HepG2 (cell line): ENCODE data around the gene CGGBP1. TPM values are rescaled to one million over a fixed set of nuclear protein-coding genes. Genes with fewer than 3 reads are reported as not detected.

Experiments
- ATM ChIP-seq: fragments of 450-650 bp; IDR thresholded peaks from 2 replicates; pipeline ENCODE4 v1.7.1; 2017; ENCODE audit warnings: mild to moderate bottlenecking, borderline replicate concordance
- CREM ChIP-seq, 2 experiments: sonication (generic) in 1 of 2; formaldehyde crosslinking in 1 of 2; IDR thresholded peaks; 2 replicates each; pipeline versions ENCODE4 v1.4.0 to v1.6.1; 2016 to 2020; ENCODE audit warnings: antibody characterized with exemption in 1 of 2, mild to moderate bottlenecking in 1 of 2, missing genetic modification reagents in 1 of 2
- ISL2 ChIP-seq: sonication (generic); formaldehyde crosslinking; IDR thresholded peaks from 2 replicates; pipeline ENCODE4 v1.5.0; 2020; ENCODE audit warnings: missing genetic modification reagents
- MAFK ChIP-seq, 2 experiments: IDR thresholded peaks in 1 of 2; conservative IDR thresholded peaks in 1 of 2; 2 replicates each; pipeline ENCODE4 v1.6.1; 2011; ENCODE audit warnings: improper control_type of control experiment in 2 of 2, low read length in 2 of 2
- NFIC ChIP-seq: IDR thresholded peaks from 2 replicates; pipeline ENCODE4 v1.6.1; 2012; ENCODE audit warnings: mild to moderate bottlenecking, low read length, inconsistent platforms
- NONO ChIP-seq, 2 experiments: fragments of 450-650 bp in 1 of 2; sonication (generic) in 1 of 2; formaldehyde crosslinking in 1 of 2; IDR thresholded peaks in 1 of 2; conservative IDR thresholded peaks in 1 of 2; 2 replicates each; pipeline versions ENCODE4 v1.6.1 to v1.8.0; 2017 to 2022; ENCODE audit warnings: mild to moderate bottlenecking in 1 of 2, missing genetic modification reagents in 1 of 2, moderate library complexity in 1 of 2
- SNAPC5 ChIP-seq: sonication (generic); formaldehyde crosslinking; IDR thresholded peaks from 2 replicates; pipeline ENCODE4 v1.8.1; 2023; ENCODE audit warnings: mild to moderate bottlenecking, missing genetic modification reagents, borderline replicate concordance
- TRAFD1 ChIP-seq: sonication (generic); formaldehyde crosslinking; IDR thresholded peaks from 2 replicates; pipeline ENCODE4 v1.5.1; 2020; ENCODE audit warnings: missing genetic modification reagents, mild to moderate bottlenecking, borderline replicate concordance
- TRIM22 ChIP-seq: fragments of 450-650 bp; IDR thresholded peaks from 2 replicates; pipeline ENCODE4 v1.6.1; 2017
- ZBED4 ChIP-seq: sonication (generic); formaldehyde crosslinking; IDR thresholded peaks from 2 replicates; pipeline ENCODE4 v1.4.0; 2020; ENCODE audit warnings: missing genetic modification reagents, borderline replicate concordance
- ZBTB10 ChIP-seq: sonication (generic); formaldehyde crosslinking; IDR thresholded peaks from 2 replicates; pipeline ENCODE4 v1.4.0; 2020; ENCODE audit warnings: missing genetic modification reagents, borderline replicate concordance
- ZBTB38 ChIP-seq: sonication (generic); formaldehyde crosslinking; IDR thresholded peaks from 2 replicates; pipeline ENCODE4 v1.5.1; 2020; ENCODE audit warnings: mild to moderate bottlenecking, missing genetic modification reagents
- ZFP36 ChIP-seq: fragments of 150-350 bp; IDR thresholded peaks from 2 replicates; pipeline ENCODE4 v1.6.1; 2018; ENCODE audit warnings: borderline replicate concordance, low read length, low read depth; ENCODE audit not compliant: partially characterized antibody
- ZNF160 ChIP-seq: sonication (generic); formaldehyde crosslinking; IDR thresholded peaks from 2 replicates; pipeline ENCODE4 v1.8.0; 2022; ENCODE audit warnings: mild to moderate bottlenecking, inconsistent platforms, missing genetic modification reagents
- ZNF224 ChIP-seq: sonication (generic); formaldehyde crosslinking; IDR thresholded peaks from 2 replicates; pipeline ENCODE4 v1.5.0; 2020; ENCODE audit warnings: mild to moderate bottlenecking, missing genetic modification reagents
- ZNF75D ChIP-seq: sonication (generic); formaldehyde crosslinking; IDR thresholded peaks from 2 replicates; pipeline ENCODE4 v1.8.1; 2023; ENCODE audit warnings: missing genetic modification reagents, mild to moderate bottlenecking, borderline replicate concordance
- ZNF777 ChIP-seq: sonication (generic); formaldehyde crosslinking; IDR thresholded peaks from 2 replicates; pipeline ENCODE4 v1.4.0; 2020; ENCODE audit warnings: missing genetic modification reagents
- ZNF879 ChIP-seq: sonication (generic); formaldehyde crosslinking; IDR thresholded peaks from 2 replicates; pipeline ENCODE4 v1.8.1; 2023; ENCODE audit warnings: missing genetic modification reagents
- polyA plus RNA-seq, 8 experiments: library from polyadenylated mRNA; depleted of rRNA in 3 of 8; stranded (reverse) in 7 of 8; unstranded in 1 of 8; fragments of >200 nt; fragmentation: Illumina TruSeq in 4 of 8; extraction: Trizol in 4 of 8; gene quantifications; 2 replicates each; pipeline versions ENCODE4 v1.2.1 to v1.2.3, GENCODE V29; 2011 to 2016; ENCODE audit warnings: low read depth in 4 of 8, missing spikeins in 1 of 8, mixed read lengths in 1 of 8; ENCODE audit not compliant: insufficient read depth in 1 of 8
- total RNA-seq, 5 experiments: library from RNA; depleted of rRNA; stranded (reverse); fragments of >200 nt; fragmentation: Illumina TruSeq; extraction: Trizol; gene quantifications; 2 replicates each; pipeline ENCODE4 v1.2.3, GENCODE V29; 2016; ENCODE audit warnings: low read depth in 1 of 5

Gene CGGBP1
- total and polyA plus RNA-seq, 2 of the 13 experiments (the other 11 are each of a cell fraction or from before 2014, with no cell fraction given), result 38.9 to 47.0 TPM

GRCh38 chr3:88058581-88059379 is at the start of gene CGGBP1, which contains the start of gene ZNF654 (continued):
- TF ChIP-seq ZNF879 (CRISPR knock-in tag), result no peak
- no peak for TF ChIP-seq ZNF224
- no peak for TF ChIP-seq ZNF75D (CRISPR knock-in tag)
- TF ChIP-seq ZNF160, result 0 out of 2 replicates have a peak, but pooled peaks have one; percentile 19
- TF ChIP-seq MAFK (conservative IDR thresholded peaks at IDR 0.05 in 1 of 2, IDR thresholded peaks at IDR 0.05 in 1 of 2; ENCODE audit: low read length in 2 of 2), result no peak
- TF ChIP-seq CREM (IDR thresholded peaks at IDR 0.05), result peak; percentile 60
- TF ChIP-seq CREM (CRISPR knock-in tag; IDR thresholded peaks at IDR 0.05), result no peak
- TF ChIP-seq ZNF777, result peak; percentile 82
- TF ChIP-seq ZBTB38 (CRISPR knock-in tag), result no peak
- peak; percentile 47; the same call in 1 of the 2 replicates for TF ChIP-seq ZBTB10 (CRISPR knock-in tag)
- no peak for TF ChIP-seq ZFP36
- no peak for TF ChIP-seq ATM
- TF ChIP-seq ZBED4 (CRISPR knock-in tag), result no peak; the same call in 1 of the 2 replicates
- no peak for TF ChIP-seq TRIM22
- TF ChIP-seq SNAPC5 (CRISPR knock-in tag), result no peak
- no peak for TF ChIP-seq ISL2
- no peak for TF ChIP-seq NONO (IDR thresholded peaks at IDR 0.05)
- peak; percentile 73 for TF ChIP-seq NONO (CRISPR knock-in tag; conservative IDR thresholded peaks at IDR 0.05)
- no peak for TF ChIP-seq TRAFD1 (CRISPR knock-in tag)
- no peak for TF ChIP-seq NFIC
